Measurements from ENCODE around the gene PLK1.

PLK1 gene

DNA sequence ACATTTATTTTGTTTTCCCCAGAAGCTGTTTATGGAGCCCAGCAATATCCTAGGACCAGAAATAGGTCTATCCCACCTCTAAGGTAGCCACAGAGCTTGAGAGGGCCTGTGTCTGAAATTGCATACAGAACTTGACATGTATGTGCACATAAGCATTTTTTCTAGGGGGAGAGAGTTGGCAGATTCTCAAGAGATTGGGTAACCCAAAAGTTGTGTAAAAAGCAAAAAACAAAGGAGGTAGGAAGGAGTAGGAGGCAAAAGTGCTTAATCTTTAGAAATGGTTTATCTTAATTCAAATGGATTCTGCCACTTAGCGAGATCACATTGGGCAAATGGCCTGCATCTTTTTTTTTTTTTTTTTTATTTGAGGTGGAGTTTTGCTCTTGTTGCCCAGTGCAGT, 3.5 kb downstream of the PLK1 start:
- no peak for DNase-seq

DNA sequence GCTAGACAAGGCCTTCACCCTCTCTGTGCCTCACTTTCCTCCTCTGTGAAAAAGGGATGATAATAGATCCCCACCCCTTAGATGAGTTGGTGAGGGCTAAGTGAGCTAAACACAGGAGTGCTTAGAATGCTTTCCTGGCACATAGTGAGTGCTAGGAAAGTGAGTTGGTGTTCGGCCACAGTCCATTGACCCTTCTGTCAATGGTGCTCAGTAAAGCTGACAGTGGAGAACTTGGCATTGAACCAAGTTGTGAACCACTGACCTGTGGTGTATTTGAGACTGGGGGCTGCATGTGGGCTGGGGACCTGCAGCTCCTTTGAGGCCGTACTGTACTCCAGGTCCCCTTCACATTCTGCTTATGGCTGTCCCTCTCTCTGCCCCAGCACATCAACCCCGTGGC, 4.8 kb downstream of the PLK1 start:
- no peak for DNase-seq

DNA sequence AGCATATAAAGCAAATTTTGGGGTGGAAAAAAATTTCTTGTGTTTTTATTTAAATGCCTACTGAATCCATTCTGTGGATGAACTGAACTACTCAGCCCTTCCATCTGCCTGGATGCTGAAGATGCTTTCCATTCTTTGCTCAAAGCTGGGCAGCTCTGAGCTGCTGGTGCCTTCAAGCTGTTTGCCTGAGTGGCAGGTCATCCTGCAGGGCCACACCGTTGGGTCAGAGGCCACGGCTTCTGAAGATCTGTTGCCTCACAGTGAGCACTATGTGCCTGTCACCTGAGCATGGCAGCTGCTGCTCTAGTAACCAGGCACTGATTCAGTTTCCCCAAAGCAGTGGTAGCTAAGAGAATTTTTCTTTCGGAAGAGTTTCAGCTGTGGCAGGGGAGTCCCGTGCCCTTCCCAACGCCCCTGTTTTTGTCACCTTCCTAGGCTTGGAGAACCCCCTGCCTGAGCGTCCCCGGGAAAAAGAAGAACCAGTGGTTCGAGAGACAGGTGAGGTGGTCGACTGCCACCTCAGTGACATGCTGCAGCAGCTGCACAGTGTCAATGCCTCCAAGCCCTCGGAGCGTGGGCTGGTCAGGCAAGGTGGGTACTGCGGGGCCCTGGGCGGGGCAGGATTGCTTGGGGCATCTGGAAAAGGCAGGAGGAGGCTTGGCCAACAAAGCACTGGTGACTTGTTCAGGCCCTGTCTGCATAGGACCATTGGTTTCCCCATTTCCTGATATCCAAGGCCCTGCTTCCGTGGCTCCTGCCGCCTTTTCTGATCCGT, 8.5 kb downstream of the PLK1 start:
- no peak for DNase-seq

DNA sequence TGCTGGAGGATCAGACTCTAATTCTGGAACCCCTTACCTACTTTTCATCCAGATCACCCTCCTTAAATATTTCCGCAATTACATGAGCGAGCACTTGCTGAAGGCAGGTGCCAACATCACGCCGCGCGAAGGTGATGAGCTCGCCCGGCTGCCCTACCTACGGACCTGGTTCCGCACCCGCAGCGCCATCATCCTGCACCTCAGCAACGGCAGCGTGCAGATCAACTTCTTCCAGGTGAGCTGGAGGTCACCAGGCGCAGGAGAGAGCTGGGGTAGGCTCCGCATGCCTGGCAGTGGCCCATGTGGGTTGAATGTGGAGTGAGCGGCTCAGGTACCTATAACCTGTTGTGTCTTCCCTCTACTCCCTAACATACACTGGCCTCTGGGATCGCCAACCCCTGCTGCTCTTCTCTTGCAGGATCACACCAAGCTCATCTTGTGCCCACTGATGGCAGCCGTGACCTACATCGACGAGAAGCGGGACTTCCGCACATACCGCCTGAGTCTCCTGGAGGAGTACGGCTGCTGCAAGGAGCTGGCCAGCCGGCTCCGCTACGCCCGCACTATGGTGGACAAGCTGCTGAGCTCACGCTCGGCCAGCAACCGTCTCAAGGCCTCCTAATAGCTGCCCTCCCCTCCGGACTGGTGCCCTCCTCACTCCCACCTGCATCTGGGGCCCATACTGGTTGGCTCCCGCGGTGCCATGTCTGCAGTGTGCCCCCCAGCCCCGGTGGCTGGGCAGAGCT, 10.9 kb downstream of the PLK1 start:
- DNase-seq, result no peak

DNA sequence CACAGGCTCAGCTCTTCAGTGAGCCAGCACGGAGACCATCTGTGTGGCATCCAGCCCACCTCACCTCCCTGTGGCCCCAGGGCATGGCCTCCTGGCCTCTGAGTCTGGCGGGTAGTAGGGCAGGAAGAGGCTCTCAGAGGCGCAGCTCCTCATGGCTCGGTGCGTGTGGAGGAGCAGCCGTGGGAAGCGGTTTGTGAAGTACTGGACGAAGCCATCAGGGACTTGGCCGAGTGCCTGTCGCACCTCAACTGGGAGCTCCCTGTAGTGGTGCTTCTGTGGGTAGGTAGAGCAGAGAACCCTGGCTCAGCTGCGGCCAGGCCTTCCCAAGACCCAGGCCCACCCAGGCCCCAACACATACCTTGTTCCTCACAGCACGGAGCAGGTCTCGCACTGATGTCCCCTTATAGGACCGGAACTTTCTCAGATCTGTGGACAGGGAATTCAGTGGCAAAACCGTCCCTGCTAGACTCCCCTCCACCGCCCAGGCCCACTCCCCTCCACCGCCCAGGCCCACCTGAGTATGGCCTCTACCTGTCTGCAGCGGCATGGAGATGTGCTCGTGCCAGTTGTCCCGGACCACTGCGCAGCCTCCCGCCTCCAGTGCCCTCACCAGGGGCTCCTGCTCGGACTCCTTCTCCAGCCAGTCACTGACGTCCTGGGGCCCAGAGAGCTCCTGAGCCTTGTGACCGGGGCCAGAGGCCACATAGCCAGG, 12.2 kb downstream of the PLK1 start:
- no peak for DNase-seq

DNA sequence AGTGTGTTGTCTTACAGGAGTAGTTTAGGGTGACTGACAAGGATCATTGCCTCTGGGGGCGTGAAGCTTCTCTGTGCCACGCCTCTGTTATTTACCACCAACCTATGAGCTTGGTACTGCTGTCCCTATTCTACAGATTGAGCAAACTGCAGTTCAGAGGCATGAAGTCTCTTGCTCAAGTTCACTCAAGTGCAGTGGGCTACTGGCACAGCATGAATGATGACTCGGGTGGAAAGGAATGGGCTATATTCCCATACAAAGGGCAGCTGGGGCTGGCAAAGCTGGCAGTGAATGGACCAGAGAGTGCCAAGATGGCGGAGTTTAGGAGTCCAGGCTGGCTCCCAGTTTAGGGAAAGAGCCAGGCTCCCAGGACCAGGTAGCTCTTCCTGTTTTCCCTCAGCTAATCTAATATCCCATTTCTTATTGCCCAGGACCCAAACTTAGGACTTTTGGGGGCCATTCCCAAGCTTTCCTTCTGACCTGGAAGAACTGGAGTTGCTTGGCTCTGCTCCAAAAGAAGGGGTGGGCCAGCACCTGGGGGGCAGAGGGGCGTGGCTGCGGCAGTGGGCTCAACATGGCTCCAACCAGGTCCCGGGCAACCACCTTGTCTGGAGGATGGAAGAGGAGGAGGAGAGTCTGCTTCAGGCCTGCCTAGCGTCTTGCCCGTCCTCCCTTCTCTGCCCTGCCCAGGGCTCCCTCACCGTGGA, 12.9 kb downstream of the PLK1 start:
- no peak for DNase-seq

DNA sequence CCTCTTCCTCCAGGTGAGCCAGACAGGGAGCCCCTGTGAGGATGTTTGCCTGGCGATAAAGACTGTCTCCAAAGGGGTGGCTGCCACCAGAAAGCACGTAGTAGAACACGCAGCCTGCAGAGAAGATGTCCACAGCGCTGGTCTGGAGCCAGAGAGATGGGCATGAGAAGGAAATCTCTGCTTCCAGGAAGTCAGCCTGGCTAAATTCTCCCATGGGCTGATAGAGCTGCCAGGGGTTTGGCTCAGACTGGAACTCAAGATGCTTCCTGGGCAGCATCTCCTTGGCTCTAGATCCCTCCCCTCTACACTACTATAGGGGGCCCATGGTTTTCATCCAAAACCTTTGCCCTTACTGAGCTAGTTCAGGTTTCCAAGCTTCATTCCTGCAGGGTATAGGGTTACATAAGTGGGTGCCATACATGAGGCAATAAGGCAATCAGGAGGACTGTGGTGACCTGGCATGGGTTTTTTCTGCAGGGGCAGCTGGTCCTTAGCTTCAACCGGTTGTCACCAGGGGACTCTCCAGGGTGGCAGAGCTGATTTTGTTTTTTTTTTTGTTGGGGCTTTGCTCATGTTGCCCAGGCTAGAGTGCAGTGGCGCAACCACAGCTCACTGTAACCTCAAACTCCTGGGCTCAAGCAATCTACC, 13.6 kb downstream of the PLK1 start:
- no peak for DNase-seq

DNA sequence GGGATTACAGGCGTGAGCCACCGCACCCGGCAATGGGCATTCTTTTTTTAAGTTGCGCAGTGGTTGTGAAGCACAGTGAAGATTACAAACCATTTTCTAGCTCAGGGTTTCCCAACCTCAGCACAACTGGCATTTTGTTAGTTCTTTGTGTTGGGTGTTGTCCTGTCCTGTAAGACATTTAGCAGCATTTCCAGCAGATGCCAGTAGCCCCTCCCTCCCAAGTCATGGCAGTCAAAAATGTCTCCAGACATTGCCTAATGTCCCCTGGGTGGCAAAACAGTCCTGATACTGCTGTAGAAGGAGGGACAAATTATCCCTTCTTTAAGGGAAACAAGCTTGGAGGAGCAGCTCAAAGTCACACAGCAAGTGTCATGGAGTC, 15.6 kb downstream of the PLK1 start:
- DNase-seq, result no peak

DNA sequence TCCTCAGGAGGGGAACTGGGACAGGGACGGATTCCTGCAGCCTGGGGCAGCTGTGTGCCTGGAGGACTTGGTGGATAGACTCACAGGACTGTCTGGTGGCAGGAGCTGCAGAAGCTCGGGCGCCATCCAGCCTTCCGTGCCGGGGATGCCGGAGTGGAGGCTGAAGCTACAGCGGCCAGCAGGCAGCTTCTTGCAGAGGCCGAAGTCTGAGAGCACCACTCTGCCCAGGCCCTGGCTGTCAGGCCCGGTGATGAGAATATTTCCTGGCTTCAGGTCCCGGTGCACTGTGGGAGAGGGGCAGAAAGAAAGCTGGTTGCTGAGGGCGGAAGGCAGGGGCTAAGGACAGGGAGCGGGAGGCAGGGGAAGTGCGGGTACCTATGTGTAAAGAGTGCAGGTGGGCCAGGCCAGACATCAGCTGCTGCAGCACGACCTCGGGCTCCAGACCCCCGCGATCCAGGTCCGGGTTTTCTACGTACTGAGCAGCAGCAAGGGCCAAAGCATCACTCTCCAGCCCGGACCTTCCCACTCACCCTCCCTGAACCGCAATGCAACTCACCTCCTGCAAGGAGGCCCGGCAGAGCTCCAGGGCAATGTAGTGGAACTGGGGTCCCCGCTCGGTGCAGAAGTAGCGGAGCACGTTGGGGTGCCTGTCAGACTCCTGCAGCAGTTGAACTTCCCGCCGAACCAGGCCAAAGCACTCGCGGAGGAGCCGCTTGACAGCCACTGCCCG, 16.1 kb downstream of the PLK1 start:
- no peak for DNase-seq

DNA sequence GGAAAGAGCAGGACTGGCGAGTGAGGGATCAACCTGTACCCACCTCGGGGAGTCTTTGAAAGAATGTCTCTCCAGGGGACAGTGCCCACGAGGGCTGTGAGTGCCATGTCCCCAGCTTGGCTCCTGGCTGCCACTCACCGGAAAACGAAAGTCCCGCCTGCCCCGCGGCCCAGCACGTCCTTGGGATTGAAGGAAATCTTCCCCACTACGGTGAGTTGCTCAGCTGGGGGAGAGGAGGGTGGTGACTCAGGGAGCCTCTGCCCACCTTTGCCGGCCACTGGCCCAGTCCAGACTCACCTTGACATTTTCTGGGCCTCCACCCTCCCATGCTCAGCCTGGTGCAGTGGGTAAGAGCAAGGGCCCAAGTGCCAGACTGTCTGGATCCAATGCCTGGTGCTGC, 17.1 kb downstream of the PLK1 start:
- no peak for DNase-seq

DNA sequence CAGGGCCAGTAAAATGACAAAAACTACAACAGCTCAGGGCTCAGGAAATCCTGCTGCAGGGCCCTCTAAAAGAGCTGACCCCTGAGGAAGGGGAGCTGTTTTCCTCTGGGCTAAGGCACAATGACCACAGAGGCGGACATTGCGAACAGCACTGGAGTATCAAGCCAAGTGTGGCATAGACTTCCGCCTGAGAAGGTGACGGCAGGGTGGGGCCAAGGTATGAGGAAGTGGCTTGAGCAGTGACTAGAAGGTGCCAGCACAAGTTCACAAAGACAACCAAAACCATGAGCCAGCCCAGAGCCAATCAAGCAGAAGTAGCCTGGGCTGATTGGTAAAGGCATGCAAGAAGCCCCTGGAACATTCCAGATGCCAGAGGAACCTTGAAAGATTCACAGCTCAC, 20.4 kb downstream of the PLK1 start:
- DNase-seq, result no peak

DNA sequence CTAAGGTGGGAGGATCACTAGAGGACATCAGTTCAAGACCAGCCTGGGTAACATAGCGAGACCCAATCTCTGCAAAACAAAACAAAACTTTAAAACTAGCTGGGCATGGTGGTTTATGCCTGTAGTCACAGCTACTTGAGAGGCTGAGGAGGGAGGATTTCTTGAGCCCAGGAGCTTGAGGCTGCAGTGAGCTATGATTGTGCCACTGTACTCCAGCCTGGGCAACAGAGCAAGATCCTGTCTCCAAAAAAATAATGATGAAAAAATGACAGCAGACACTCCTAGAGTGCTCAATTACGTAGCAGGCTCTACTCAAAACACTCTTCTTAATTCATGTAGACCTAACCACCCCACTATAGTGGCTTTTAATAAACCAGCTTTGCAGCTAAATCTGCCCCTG, 21.4 kb downstream of the PLK1 start:
- DNase-seq, result no peak

DNA sequence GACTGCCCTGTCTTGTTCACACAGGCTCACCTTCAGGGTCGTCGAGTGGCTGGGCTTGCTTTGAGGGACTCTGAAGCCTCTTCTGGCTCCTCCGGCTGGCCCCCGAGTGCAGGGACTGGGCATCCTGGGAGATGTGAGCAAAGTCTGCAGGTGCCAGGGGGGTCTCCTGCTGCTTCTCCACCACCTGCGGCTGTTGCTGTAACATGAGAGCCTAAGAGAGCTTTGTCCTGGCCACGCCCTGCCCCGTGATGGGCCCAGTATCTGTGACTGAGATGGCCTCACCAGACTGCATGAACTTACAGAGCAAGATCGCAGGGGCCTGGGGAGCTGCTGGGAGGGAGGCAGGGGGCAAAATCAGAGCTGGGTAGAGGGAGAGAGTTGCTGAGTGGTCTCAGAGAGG, 21.8 kb downstream of the PLK1 start:
- DNase-seq, result no peak

DNA sequence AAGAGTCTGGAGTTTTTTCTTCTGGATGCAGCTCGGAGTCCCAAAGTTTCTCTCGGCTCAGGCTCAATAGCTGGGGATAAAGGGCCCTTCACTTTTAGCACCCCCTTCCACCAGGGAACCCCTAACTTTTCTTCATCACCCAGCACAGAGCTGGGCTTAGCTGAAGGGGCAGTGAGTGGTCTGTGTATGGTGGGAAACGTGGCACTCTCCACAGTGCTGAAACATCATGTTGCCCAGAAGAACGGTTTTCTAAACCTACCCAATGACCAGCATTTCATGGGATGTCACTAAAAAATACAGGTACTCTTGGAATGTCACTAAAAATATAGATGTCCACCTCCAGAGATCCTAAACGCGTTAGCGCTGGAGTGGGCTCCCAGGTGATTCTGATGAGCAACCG, 22.4 kb downstream of the PLK1 start:
- DNase-seq, result no peak

DNA sequence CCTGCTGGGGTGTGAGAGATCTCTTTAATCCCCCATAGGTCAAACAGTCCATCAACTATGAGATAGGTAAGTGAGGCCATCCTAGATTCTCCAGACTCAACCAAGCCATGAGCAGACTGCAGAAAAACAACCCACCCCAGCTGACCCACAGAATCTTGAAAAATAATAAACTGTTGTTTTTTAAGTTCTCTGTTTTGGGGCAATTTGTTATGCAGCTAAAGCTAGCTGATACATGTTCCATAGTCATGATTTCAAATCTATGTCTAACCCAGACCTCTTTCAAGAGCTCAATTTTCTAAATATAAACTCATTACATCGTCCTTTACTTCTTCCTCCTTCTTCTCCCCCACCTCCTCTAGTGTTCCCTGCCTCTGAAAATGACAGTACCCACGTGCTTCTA, 24.3 kb downstream of the PLK1 start:
- DNase-seq, result no peak

DNA sequence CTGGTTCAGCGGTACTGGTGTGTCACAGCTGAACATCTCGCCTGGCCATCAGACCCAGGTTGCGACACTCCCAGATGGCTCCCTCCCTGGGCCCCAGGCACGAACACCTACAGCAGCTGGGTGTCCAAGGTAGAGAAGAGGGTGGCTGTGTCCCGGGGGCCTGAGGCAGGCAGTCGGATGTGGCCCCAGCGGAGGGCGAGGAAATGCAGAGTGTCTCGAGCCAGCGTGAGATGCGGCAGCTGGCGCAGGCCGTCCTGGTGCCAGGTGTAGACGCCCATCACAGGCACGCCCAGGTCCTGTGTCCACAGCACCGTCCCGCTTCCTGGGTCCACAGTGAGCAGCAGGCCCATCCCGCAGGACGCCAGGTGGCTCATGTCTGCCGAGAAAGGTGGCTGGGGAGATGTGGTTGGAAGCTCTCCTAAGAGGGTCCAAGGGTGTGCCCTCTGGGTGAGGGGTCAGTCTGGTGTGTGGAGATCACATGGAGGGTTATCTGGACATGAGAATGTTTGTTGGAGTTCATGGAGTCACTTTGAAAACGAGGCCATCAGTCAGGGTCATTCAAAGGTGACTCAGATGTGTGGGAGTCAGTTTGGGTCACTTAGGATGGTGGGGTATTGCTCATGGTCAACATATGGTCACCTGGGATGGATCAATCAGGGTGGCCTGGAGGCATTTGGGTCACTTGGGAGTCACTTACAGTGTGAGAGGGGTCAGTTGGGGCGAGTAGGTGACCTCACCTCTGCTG, 26.3 kb downstream of the PLK1 start:
- DNase-seq, result no peak

DNA sequence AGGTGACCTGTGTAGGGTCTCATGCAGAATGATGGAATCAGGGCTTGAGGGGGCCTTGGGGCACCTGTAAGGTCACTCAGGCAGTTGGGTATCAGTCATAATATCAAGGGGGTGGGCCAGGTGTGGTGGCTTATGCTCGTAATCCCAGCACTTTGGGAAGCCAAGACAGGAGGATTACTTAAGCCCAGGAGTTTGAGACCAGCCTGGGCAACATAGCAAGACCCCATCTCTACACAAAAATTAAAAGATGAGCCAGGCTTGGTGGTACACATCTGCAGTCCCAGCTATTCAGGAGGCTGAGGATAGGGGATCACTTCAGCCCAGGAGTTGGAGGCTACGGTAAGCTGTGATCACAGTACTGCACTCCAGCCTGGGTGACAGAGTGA, 26.8 kb downstream of the PLK1 start:
- DNase-seq, result no peak

DNA sequence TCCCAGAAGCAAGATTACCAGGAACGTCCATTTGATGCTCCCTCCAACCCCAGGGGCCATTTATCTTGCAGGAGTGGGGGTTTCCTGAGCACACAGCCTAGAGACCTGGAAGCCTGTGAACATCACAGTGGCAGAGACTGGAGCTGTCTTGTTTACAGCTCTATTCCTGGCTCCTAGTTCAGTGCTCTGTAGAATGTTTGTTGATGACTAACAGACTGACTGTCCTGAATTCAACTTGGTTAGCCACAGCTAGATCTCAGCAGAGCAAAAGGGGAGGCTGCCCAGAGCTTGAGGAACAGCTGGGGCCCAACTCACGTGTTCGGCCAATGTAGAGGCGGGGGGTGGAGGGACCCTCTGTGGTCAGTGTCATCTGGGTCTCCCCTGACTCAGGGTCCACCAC, 27.8 kb downstream of the PLK1 start:
- no peak for DNase-seq

DNA sequence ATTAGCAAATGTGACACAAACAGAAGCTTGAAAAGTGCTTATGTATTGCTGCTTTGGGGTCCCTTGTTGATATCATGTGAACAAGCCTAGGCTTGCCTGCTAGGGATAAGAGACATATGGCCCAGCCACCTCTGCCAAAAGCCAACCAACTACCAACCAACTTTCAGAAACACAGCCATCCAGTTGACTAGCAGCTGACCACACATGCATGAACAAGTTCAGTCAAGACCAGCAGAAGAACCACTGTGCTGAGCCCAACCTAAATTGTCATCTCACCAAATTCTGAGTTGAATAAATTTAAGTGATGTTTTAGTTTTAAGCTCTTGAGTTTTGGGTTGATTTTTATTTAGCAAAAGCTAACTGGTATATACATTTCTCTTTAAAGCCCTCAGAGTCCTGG, 30.8 kb downstream of the PLK1 start:
- DNase-seq, result no peak

DNA sequence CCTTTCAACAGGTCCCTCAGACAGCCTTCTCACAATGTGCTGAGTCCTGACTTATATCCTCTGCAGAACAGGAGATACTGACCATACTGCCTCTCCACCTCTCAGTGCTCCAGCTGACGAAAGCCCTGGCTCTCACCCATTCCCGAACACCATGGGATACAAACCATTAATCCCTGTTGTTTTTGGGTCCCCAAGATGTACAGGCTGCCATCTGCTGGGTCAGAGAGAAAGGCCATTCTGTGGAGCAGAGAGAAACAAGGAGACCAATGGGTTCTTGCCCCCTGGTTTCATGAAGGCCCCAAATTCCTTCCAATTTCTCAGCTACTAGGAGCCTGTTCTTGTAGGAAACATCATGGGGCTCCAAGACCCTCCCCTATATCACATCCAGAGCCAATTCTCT, 31.3 kb downstream of the PLK1 start:
- DNase-seq, result no peak

DNA sequence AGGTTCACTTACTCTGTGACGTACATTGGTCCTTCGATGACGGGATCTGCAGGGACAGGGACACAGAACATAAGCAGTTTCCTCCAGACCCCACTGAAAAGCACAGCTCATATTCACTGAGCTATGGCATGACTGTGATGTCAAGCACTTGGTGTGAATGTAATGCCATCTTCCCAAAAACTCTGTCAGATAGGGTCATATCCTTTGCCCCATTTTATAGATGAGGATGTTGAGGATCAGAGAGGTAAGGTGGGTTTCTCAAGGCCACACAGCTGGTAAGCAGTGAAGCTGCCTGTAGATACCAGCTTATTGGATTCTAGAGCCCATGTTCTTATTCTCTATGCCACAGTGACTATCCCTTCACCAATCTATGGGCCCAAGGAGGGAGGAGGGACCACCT, 31.8 kb downstream of the PLK1 start:
- no peak for DNase-seq

DNA sequence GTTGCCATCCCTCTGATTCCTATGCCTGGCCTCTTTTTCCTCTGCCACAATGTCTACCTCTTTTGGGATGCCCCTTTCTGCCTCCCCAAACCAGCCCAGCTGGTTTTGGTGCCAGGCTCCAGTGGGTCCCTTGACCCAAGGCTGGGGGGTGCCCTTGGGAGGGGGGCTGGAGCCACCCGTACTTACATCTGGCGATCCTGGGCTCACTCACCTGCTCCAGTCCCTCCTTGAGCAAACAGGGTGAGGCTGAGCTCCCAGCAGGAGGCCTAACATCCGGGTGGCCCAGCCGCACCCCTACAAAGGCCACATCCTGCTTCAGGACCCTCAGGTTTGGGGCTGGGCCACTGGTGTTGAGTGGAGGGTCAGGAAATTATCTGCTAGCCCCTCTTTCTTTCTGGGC, 33.1 kb downstream of the PLK1 start:
- no peak for DNase-seq

All from NCI-H2081 (cell line).